Measurements from ENCODE around the gene ICAM4.
A peak's percentile ranks its signal among the peaks of the same experiment; 100 is the strongest.

Gene ICAM4

DNA sequence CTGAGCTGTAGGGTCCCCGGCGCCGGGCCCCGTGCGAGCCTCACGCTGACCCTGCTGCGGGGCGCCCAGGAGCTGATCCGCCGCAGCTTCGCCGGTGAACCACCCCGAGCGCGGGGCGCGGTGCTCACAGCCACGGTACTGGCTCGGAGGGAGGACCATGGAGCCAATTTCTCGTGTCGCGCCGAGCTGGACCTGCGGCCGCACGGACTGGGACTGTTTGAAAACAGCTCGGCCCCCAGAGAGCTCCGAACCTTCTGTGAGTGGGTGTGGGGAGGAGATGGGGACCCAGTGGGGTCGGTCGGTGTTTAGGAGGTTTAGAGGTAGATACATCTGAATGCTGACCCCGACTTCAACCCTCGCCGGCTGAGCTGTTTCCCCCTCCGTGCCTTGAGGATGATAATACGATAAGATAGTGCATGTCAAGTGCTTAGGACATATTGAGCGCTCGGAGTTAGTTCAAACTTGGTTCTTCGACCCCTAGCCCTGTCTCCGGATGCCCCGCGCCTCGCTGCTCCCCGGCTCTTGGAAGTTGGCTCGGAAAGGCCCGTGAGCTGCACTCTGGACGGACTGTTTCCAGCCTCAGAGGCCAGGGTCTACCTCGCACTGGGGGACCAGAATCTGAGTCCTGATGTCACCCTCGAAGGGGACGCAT, 4.9 kb downstream of the ICAM4 start:
- DNase-seq, result no peak

DNA sequence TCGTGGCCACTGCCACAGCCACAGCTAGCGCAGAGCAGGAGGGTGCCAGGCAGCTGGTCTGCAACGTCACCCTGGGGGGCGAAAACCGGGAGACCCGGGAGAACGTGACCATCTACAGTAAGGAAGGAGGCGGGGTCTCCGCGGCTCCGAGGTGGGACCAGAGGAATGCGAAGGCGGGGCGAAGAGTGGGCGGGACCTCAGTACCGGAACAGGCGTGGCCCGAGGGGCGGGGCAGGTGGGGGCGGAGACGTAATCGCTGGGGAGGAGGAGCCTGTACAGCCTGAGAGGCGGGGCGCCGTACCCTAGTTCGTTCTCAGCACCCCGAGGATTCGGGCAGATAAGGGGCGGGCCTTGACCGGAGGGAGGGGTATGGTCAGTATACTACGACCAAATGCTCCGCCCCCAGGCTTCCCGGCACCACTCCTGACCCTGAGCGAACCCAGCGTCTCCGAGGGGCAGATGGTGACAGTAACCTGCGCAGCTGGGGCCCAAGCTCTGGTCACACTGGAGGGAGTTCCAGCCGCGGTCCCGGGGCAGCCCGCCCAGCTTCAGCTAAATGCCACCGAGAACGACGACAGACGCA, 5.5 kb downstream of the ICAM4 start:
- DNase-seq, result peak; percentile 87

DNA sequence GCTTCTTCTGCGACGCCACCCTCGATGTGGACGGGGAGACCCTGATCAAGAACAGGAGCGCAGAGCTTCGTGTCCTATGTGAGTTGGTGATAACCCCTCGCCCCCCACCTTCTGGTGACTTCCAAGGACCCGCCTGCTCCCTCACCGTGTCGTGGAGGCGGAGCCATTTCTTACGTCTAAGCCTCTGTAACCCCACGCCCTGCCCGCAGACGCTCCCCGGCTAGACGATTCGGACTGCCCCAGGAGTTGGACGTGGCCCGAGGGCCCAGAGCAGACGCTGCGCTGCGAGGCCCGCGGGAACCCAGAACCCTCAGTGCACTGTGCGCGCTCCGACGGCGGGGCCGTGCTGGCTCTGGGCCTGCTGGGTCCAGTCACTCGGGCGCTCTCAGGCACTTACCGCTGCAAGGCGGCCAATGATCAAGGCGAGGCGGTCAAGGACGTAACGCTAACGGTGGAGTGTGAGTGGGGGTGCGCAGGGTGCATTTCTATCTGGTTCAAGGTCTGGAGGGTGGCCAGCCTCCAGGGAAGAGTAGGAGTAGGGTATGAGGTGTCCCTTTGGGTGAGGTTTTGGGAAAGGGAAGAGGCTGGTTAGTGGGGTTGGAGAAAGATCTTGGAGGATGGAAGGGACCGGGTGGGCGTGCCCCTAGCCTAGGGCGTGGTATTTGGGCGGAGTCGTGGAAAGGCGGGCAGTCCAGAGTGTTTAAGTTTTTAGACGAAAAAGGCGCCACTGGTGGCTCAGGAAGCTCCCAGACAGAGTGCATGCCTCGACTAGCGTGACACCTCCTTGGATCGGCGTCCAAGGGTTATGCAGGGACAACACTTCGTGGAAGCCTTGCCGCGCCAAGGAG, 6.3 kb downstream of the ICAM4 start:
- no peak for DNase-seq

DNA sequence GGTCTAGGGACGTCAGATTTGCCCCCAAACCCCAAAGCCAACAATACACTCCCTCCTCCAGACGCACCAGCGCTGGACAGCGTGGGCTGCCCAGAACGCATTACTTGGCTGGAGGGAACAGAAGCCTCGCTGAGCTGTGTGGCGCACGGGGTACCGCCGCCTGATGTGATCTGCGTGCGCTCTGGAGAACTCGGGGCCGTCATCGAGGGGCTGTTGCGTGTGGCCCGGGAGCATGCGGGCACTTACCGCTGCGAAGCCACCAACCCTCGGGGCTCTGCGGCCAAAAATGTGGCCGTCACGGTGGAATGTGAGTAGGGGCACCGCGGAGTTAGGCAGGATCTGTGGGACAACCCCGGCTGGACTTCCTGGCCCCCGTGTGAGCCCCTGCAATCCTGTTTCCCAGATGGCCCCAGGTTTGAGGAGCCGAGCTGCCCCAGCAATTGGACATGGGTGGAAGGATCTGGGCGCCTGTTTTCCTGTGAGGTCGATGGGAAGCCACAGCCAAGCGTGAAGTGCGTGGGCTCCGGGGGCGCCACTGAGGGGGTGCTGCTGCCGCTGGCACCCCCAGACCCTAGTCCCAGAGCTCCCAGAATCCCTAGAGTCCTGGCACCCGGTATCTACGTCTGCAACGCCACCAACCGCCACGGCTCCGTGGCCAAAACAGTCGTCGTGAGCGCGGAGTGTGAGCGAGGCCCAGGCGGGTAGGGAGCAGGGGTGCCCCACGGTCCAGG, 7.0 kb downstream of the ICAM4 start:
- DNase-seq, result no peak

DNA sequence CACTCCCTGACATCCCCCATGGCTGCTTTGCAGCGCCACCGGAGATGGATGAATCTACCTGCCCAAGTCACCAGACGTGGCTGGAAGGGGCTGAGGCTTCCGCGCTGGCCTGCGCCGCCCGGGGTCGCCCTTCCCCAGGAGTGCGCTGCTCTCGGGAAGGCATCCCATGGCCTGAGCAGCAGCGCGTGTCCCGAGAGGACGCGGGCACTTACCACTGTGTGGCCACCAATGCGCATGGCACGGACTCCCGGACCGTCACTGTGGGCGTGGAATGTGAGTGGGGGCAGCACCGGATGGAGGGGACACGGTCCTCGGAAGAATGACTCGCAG, 7.6 kb downstream of the ICAM4 start:
- DNase-seq, result no peak

DNA sequence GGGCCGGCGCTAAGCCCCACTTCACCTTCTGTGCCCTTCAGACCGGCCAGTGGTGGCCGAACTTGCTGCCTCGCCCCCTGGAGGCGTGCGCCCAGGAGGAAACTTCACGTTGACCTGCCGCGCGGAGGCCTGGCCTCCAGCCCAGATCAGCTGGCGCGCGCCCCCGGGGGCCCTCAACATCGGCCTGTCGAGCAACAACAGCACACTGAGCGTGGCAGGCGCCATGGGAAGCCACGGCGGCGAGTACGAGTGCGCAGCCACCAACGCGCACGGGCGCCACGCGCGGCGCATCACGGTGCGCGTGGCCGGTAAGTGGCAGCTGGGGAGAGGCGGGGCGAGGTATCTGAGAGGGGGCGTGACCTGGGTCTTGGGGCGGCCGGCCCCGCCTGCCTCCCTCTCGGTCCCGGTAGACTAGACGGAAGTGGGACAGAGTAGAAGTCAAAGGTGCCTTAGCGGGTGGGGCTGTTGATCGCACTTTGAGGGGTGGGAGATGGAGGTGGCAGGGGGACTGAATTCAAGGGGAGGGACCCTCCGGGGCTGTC, 8.6 kb downstream of the ICAM4 start:
- DNase-seq, result peak; percentile 76

DNA sequence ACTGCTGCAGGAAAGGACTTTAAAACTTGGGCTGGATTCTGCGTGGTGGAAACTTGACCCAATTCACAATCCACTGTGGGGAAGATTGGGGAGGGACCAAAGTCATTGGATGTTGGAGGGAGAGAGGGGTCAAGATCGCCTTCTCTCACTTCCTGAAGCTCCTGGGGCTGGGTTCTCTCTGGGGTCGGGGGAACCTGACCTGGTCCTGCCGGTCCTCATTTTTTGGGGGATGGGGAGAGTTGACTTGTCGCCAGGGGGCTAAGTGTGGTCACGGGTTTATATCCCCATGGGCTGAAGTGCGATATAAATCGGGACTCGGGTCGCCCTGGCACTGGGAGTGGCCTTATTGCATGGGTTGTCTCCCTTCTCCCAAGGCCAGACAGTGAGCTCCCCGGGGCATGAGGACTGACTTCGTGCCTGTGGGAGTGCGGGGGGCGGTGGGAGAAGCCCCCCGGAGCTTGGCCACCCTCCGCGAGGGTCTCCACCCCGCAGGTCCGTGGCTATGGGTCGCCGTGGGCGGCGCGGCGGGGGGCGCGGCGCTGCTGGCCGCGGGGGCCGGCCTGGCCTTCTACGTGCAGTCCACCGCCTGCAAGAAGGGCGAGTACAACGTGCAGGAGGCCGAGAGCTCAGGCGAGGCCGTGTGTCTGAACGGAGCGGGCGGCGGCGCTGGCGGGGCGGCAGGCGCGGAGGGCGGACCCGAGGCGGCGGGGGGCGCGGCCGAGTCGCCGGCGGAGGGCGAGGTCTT, 9.3 kb downstream of the ICAM4 start:
- no peak for DNase-seq

DNA sequence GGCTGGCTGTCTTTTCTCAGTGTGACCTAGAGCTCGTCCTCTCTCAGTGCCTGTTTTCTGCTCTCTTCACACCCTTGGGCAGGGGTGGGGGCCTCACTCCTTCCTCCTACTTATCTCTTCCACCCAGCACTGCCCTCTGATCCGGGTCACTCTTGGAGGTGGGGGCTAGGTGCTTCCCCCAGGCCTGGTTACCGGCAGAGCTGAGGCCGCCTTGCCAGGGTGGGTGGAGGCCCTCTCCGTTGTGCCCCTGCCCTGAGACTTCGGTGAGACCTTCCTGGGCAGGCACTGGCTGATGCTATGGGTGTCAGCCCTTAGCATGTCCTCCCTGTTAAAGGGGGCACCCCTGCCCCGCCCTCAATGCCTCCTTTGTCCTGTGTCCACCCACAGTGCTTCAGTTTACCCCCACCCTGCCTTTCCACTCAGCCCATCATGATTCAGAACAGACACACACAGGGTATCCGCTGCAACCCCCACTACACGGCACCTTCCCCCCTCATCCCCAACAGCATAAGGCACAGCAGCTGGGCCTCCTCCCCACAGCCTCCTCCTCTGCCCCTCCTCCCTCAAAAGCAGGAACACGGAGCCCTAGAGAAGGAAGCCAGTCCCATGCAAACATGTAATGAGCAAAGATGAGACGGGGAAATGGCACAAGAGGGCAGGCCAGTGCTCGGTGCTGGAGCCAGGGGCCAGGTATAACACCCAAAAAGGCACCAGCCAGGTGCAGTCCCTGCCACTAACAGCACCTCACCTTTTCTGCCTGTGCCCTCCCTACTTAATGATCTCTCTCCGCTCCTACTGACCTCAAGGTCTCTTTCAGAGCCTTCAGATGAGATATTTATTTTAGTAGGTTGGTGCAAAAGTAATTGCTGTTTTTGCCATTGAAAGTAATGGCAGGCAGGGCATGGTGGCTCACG, 13.0 kb downstream of the ICAM4 start:
- no peak for DNase-seq

DNA sequence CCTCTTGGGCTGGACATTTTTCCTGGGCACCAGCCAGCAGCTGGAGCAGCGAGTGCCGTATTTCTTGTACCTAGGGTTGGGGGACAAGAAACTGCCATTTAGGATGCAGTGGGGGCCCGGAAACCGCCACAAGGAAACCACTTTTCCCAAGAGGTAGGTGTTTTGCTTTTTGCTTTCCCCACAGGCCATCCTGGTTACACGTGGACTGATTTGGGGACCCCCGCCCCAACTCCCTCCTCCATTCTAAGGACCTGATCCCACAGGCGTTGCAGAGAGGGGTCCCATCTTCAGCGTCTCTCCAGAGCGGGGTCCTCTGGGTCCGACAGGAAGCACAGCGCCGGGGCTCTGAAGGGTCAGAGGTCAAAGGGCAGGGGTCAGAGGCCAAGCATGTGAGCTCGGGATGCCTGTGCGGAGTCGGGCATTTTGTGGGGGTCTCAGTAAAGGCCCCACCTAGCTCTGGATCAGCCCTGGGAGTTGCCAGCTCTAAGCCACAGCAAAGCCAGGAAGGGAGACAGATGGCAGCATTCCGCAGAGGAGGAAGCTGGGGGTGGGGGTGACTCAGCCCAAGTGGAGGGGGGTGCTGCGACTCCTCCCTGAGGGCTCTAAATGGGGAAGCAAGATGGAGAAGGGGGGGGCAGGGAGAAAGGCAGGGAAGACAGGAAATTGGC, 18.5 kb downstream of the ICAM4 start:
- no peak for DNase-seq

DNA sequence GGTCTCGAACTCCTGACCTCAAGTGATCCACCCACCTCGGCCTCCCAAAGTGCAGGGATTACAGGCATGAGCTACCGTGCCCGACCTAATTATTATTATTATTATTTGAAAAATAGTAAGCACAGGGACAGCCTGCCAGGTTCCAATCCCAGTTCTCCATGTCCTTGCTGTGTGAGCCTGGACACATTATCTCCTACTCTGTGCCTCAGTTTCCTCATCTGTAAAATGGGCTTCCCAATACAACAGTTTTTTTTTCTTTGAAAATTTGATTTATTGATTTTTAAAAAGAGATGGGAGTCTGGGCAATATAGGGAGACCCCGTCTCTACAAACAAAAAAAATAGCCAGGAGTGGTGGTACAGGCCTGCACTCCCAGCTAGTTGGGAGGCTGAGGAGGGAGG, 19.6 kb downstream of the ICAM4 start:
- DNase-seq, result no peak

DNA sequence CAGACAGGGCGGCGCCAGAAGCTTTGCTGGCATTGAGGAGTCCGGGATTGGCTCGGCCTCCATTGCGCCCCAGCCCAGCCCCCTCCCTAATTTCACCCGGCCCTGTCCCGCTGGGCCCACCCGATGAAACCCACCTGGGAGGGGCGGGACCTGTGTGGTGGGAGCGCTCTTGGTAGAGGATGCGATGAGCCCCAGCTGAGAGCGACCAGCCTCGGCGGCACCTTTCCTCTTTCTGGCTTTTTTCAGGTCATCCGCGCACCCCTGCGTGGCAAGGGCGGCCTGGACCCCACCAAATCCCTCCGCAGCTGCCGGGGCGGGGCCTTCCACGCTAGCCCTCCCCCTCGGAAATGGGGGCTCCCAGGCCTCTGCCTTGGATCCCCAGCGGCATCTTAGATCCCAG, 22.7 kb downstream of the ICAM4 start, which contains the start of gene ZGLP1:
TSS of gene ZGLP1 (minus strand) at position 393 of the 400 bp plus-strand sequence.
- DNase-seq, result no peak

DNA sequence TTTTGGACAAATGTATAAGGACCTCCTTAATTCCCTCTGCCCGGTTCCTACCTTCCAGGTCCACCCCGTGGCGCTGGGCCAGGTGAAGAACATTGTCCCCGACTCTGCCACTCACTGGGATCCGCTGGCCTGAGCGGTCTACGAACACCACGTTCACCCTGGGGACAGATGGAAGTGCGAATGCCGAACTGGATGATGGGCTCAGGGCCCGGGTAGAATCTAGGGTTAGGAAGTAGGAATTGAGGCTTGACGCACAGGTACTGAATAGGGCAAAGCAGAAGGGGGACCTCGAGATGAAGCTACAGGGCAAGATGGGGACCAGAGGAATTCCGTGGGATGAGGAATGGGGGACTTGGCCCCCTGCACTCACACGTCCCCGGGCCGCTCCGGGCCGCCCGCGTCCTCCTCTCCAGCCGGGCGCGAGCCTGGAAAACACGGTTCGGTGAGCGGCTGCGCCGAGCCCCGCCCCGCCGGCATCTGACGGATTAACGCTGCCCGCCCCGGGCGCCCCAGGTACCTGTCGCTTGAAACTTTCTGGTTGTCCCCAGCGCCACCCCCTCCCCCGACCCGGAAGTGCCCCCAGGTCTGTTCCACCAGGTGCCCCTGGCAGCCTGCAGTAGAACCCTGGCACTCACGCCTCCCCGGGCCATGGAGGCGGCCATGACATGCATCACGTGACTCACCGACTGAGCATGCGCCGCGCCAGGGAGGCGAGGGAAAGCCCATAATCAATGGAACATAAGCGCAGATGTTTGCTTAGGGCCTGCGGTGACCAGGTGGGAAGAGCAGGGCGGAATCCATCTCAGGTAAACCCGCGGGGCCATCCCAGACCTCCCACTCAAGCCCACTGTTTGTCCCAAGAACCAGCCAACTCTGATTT, 28.8 kb downstream of the ICAM4 start, which contains the start of gene FDX2:
TSS of gene FDX2 (minus strand) at position 681 of the 880 bp plus-strand sequence. CDS start at position 662, 19 bp downstream.
- peak; percentile 97 for DNase-seq

DNA sequence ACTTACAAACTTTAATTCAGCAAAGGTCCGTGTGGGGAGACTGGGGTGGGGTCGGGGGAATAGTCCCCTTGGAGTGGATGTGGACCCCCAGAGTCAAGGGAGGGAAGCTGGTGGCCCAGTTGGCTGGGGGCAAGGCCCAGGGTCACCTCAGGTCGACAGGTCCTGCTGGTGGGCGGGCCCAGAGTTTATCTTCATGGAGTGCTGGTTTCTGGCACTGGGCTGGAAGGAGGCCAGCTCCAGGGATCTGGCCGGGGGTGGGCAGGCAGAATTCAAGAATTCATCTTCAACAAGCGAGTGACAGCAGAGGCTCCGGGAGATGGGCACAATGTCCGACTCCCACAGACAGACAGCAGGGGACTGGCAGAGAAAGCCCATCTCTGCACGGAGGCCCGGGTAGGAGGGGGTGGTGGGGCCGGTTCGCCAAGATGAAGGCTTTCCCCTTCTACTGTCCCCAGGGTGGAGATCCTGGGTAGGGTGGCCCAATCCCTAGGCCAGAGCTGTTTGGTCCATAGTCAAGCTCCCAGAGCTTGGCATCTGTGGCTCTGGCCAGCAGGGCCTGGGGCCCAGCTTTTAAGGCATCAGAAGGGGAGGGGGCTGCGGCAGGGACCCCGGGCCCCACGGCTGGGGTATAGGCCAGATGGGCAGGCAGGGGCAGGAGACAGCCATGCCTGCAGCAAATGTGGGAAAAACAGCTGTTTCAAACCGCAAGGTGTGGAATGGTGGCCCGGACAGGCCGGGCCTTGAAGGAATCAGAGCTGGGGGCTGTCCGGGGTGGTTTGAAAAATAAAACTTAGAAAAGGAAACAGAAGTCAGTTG, 29.7 kb downstream of the ICAM4 start:
- DNase-seq, result no peak

DNA sequence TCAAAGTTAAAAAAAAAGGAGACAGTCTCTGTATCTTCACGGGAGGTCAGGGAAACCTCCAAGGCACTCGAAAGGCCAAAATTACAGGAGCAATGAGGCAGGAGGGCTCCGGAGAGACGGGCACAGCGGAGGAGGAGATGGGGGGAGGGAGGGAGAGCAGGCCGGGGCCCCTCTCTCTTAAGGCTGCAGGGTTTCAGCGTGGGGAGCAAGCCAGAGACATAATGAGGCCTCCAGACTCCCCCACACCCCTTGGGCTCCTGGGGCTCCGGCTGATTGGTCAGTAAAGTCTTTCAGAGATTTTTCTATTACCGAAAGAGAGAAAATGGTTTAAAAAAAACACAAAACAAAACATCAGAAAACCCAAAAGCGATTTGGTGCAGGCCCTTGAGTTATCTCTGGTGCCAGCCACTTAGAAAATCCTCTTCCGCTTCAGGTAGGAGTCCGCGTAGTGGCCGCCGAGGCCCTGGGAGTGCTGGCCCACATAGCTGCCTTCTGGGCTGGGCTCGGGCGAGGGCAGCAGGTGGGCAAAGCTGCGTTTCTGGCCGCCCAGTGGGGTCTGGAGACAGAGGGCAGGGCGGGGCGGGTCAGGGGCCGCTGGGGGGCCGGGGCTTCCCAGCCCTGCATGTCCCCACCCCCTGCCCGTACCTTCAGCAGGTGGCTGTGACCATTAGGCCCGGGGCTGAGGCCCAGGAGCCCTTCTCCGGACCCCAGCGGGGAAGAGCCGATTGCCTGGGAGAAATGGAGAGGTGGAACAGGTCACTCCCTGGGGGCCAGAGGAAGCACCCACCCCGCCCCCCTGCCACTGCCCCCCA, 30.5 kb downstream of the ICAM4 start:
- DNase-seq, result no peak

DNA sequence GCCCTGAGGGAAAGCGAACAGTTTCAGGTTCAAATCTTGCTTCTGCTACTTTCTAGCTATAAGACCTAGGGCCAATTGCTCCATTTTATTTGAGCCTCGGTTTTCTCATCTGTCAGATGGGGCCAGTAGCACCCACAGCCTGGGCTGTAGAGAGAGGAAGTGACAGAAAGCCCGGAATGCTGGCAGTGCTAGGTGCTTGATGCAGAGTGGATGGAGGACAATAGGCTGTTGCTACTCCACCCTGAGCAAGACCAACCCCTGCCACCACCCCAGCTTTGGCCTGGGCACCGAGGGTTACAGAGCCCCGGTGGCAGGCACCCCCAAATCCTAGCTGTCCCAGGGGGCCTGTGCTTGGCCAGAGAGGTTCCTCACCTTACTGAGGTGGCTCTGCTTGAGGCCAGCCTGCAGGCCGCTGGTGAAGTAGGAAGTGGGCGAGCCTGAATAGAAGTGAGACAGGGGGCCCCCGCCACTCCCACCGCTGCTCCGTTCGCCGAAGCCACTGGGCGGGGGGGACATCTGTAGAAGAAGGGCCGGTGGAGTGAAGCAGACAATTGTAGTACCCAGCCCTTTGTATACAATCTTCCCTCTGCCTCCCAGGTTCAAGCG, 31.2 kb downstream of the ICAM4 start:
- DNase-seq, result no peak

DNA sequence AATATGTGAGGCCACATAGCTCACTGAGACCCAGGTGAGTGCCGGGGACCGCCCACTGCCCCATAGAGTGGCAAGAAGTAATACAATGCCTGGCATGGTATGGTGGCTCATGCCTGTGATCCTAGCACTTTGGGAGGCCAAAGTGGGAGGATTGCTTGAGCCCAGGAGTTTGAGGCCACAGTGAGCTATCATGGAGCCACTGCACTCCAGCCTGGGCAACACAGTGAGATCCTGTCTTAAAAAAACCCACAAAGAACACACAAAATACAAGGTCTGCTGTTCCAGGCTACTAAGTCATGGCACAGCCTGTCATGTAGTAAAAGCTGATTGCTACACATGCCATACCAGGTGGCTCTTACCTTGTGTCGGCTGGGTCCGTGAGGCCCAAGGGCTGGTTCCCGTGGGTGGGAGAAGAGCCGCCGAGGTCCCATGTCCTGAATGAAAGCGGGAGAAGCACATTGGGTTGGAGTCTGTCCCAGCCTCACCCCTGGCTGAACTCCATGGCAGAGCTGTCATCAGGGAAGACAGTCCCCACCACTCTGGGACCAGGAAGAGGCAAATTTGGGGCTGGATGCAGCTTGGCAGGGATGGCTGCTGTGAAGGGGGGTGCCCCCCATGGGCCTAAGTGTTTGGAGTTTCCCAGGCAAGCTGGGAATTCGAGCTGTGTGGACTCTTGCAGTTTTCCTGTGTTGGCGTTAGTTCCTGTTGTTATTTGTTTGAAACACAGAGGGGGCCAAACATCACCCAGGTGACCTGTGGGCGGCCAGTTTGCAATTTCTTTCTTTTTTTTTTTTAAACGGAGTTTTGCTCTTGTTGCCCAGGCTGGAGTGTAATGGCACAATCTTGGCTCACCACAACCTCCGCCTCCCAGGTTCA, 32.3 kb downstream of the ICAM4 start:
- DNase-seq, result no peak
